ENCODE measurements around the gene TRAF5.

DNA sequence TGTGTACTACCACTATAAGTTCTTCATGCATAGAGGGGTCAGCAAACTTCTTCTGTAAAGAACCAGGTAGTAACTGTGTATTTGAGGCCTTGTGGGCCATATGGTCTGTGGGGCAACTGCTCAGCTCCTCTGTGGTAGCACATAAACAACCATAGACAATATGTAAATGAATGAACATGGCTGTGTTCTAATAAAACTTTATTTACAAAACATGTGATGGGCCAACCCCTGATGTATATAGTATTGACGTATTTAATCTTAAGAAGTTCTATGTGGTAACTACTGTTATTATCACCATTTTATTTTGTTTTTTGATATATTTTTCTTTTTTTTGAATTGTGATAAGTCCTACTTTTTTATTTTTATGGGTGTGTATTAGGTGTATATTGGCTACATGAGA lies 15.4 kb downstream of the TRAF5 start:
- no peak for TF ChIP-seq CTCF (IDR thresholded peaks at IDR 0.05)
- TF ChIP-seq RAD21 (conservative IDR thresholded peaks at IDR 0.05 in 1 of 2, IDR thresholded peaks at IDR 0.05 in 1 of 2): no peak
- TF ChIP-seq PHF8 (IDR thresholded peaks at IDR 0.05; ENCODE audit: borderline replicate concordance, low read depth): no peak
- no peak for TF ChIP-seq POLR2A (IDR thresholded peaks at IDR 0.05; ENCODE audit: low read length)
- no peak for TF ChIP-seq EHF (CRISPR knock-in tag; IDR thresholded peaks at IDR 0.05)
- no peak for TF ChIP-seq ESRRA (IDR thresholded peaks at IDR 0.05; ENCODE audit: borderline replicate concordance, low read length)
- TF ChIP-seq, protein P1, sequence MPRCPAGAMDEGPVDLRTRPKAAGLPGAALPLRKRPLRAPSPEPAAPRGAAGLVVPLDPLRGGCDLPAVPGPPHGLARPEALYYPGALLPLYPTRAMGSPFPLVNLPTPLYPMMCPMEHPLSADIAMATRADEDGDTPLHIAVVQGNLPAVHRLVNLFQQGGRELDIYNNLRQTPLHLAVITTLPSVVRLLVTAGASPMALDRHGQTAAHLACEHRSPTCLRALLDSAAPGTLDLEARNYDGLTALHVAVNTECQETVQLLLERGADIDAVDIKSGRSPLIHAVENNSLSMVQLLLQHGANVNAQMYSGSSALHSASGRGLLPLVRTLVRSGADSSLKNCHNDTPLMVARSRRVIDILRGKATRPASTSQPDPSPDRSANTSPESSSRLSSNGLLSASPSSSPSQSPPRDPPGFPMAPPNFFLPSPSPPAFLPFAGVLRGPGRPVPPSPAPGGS (IDR thresholded peaks at IDR 0.05): no peak
- TF ChIP-seq EP300 (IDR thresholded peaks at IDR 0.05): no peak
- no peak for TF ChIP-seq HDAC2 (IDR thresholded peaks at IDR 0.05)
- TF ChIP-seq, protein P2, sequence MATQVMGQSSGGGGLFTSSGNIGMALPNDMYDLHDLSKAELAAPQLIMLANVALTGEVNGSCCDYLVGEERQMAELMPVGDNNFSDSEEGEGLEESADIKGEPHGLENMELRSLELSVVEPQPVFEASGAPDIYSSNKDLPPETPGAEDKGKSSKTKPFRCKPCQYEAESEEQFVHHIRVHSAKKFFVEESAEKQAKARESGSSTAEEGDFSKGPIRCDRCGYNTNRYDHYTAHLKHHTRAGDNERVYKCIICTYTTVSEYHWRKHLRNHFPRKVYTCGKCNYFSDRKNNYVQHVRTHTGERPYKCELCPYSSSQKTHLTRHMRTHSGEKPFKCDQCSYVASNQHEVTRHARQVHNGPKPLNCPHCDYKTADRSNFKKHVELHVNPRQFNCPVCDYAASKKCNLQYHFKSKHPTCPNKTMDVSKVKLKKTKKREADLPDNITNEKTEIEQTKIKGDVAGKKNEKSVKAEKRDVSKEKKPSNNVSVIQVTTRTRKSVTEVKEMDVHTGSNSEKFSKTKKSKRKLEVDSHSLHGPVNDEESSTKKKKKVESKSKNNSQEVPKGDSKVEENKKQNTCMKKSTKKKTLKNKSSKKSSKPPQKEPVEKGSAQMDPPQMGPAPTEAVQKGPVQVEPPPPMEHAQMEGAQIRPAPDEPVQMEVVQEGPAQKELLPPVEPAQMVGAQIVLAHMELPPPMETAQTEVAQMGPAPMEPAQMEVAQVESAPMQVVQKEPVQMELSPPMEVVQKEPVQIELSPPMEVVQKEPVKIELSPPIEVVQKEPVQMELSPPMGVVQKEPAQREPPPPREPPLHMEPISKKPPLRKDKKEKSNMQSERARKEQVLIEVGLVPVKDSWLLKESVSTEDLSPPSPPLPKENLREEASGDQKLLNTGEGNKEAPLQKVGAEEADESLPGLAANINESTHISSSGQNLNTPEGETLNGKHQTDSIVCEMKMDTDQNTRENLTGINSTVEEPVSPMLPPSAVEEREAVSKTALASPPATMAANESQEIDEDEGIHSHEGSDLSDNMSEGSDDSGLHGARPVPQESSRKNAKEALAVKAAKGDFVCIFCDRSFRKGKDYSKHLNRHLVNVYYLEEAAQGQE (IDR thresholded peaks at IDR 0.05): no peak
